A549 (cell line): ENCODE data around the gene EXPH5. TPM values are rescaled to one million over a fixed set of nuclear protein-coding genes. Genes with fewer than 3 reads are reported as not detected.

Experiments
- ATAC-seq, 2 experiments: fragments of 200-7000 bp in 1 of 2; fragments of >200 bp in 1 of 2; cut with Nextera tagmentation in 1 of 2; cut with Tn5 transposase in 1 of 2; 3 replicates each; pipeline versions ENCODE4 v1.8.0 to v1.9.1; 2018 to 2020; ENCODE audit warnings: mild to moderate bottlenecking in 1 of 2, moderate library complexity in 1 of 2
- CTCF ChIA-PET: fragments of 300-600 bp; sonication (Branson Sonifier 250); formaldehyde crosslinking; extraction: SDS; loops from one replicate; lab custom pipeline; 2021; ENCODE audit warnings: antibody characterized with exemption, inconsistent platforms; lab: Yijun Ruan, JAX
- POLR2A ChIA-PET: fragments of 350-600 bp; formaldehyde crosslinking; extraction: SDS; loops from one replicate; lab custom pipeline; 2021; ENCODE audit warnings: antibody characterized with exemption, inconsistent platforms; lab: Yijun Ruan, JAX
- DNase-seq, 2 experiments: peaks; one replicate each; pipeline versions ENCODE4 v3.0.0 to v3.0.0-alpha.2; 2011 to 2016; ENCODE audit warnings: low read depth in 1 of 2, low spot score in 1 of 2
- FAIRE-seq: peaks from 2 replicates; lab custom pipeline; 2011; peaks lifted over from hg19 to GRCh38; lab: Jason Lieb, UNC
- H3K27ac ChIP-seq, 2 experiments: fragments of >200 bp; sonication (Bioruptor Twin); formaldehyde crosslinking; 3 replicates each; pipeline ENCODE4 v1.5.1; 2016 to 2017
- H3K4me1 ChIP-seq: fragments of >200 bp; sonication (Bioruptor Twin); formaldehyde crosslinking; 3 replicates; pipeline ENCODE4 v1.6.1; 2016
- H3K4me2 ChIP-seq: fragments of >200 bp; sonication (Bioruptor Twin); formaldehyde crosslinking; 3 replicates; pipeline ENCODE4 v1.6.1; 2016
- H3K4me3 ChIP-seq: fragments of >200 bp; sonication (Bioruptor Twin); formaldehyde crosslinking; 3 replicates; pipeline ENCODE4 v1.5.1; 2016
- H3K9me3 ChIP-seq: fragments of >200 bp; sonication (Bioruptor Twin); formaldehyde crosslinking; 3 replicates; pipeline ENCODE4 v1.6.1; 2016
- BHLHE40 ChIP-seq: IDR thresholded peaks from 2 replicates; pipeline ENCODE4 v1.6.1; 2012; ENCODE audit warnings: low read depth, low read length, inconsistent platforms
- CTCF ChIP-seq: fragments of >200 bp; sonication (Bioruptor Twin); formaldehyde crosslinking; IDR thresholded peaks from 3 replicates; pipeline ENCODE4 v1.5.1; 2016
- EHMT2 ChIP-seq: fragments of 200-600 bp; sonication (generic); IDR thresholded peaks from 2 replicates; pipeline ENCODE4 v1.6.1; 2016; ENCODE audit warnings: antibody characterized with exemption, low read depth, mild to moderate bottlenecking, moderate library complexity
- EP300 ChIP-seq, 2 experiments: fragments of >200 bp; sonication (Bioruptor Twin); formaldehyde crosslinking; IDR thresholded peaks; 2 replicates in 1 of 2; 3 replicates in 1 of 2; pipeline ENCODE4 v1.6.1; 2016 to 2017
- FOSB ChIP-seq: fragments of 250-450 bp; sonication (Bioruptor Pico); IDR thresholded peaks from 2 replicates; pipeline ENCODE4 v1.5.0; 2020; ENCODE audit warnings: mild to moderate bottlenecking, moderate library complexity
- FOXS1 ChIP-seq: fragments of 250-450 bp; sonication (Bioruptor Pico); IDR thresholded peaks from 2 replicates; pipeline ENCODE4 v1.5.0; 2020; ENCODE audit warnings: mild to moderate bottlenecking, moderate library complexity
- HOXB13 ChIP-seq: fragments of 250-450 bp; sonication (Bioruptor Pico); IDR thresholded peaks from 2 replicates; pipeline ENCODE4 v1.5.0; 2020; ENCODE audit warnings: low read depth, mild to moderate bottlenecking, moderate library complexity
- HOXB5 ChIP-seq: fragments of 250-450 bp; sonication (Bioruptor Pico); IDR thresholded peaks from 2 replicates; pipeline ENCODE4 v1.5.0; 2020; ENCODE audit warnings: mild to moderate bottlenecking, moderate library complexity
- JUNB ChIP-seq: fragments of >200 bp; sonication (Bioruptor Twin); formaldehyde crosslinking; IDR thresholded peaks from 2 replicates; pipeline ENCODE4 v1.6.1; 2016
- KDM5A ChIP-seq: fragments of 200-600 bp; sonication (generic); IDR thresholded peaks from 2 replicates; pipeline ENCODE4 v1.6.1; 2016; ENCODE audit warnings: antibody characterized with exemption, mild to moderate bottlenecking
- MAFK ChIP-seq: fragments of 450-650 bp; IDR thresholded peaks from 2 replicates; pipeline ENCODE4 v1.6.1; 2014; ENCODE audit not compliant: partially characterized antibody
- MYC ChIP-seq: IDR thresholded peaks from 2 replicates; pipeline ENCODE4 v1.6.1; 2012; ENCODE audit warnings: mild to moderate bottlenecking, inconsistent platforms, low read length, improper control_type of control experiment, borderline replicate concordance
- NFE2L2 ChIP-seq: fragments of 150-350 bp; conservative IDR thresholded peaks from 2 replicates; pipeline ENCODE4 v1.6.1; 2014; ENCODE audit warnings: low read length
- NPAS2 ChIP-seq: fragments of 250-450 bp; sonication (Bioruptor Pico); IDR thresholded peaks from 2 replicates; pipeline ENCODE4 v1.8.0; 2022; ENCODE audit warnings: mild to moderate bottlenecking, moderate library complexity, borderline replicate concordance
- NR3C1 ChIP-seq: fragments of >200 bp; sonication (Bioruptor Twin); formaldehyde crosslinking; IDR thresholded peaks from 3 replicates; pipeline ENCODE4 v1.6.1; 2017
- PHF8 ChIP-seq: fragments of 200-600 bp; sonication (generic); IDR thresholded peaks from 2 replicates; pipeline ENCODE4 v1.6.1; 2016; ENCODE audit warnings: low read depth, mild to moderate bottlenecking, antibody characterized with exemption, moderate library complexity, borderline replicate concordance
- POLR2A ChIP-seq: IDR thresholded peaks from 2 replicates; pipeline ENCODE4 v1.6.1; 2012; ENCODE audit warnings: mild to moderate bottlenecking, low read length
- POLR2AphosphoS2 ChIP-seq: conservative IDR thresholded peaks from 2 replicates; pipeline ENCODE4 v1.6.1; 2012; ENCODE audit warnings: low read length, improper control_type of control experiment, inconsistent platforms
- RCOR1 ChIP-seq: fragments of 150-350 bp; IDR thresholded peaks from 2 replicates; pipeline ENCODE4 v1.6.1; 2014; ENCODE audit warnings: antibody characterized with exemption, low read length, low read depth
- SMC3 ChIP-seq: fragments of >200 bp; sonication (Bioruptor Twin); formaldehyde crosslinking; IDR thresholded peaks from 3 replicates; pipeline ENCODE4 v1.6.1; 2018; ENCODE audit warnings: inconsistent platforms
- ZSCAN20 ChIP-seq: fragments of 250-450 bp; sonication (Bioruptor Pico); IDR thresholded peaks from 2 replicates; pipeline ENCODE4 v1.8.0; 2022; ENCODE audit warnings: mild to moderate bottlenecking, moderate library complexity
- WGBS: methylation state at CpG from one replicate; pipeline ENCODE4 v1.1.6; 2017; ENCODE audit errors: missing lambda C conversion rate; 5-methylcytosine and 5-hydroxymethylcytosine counted together
- polyA plus RNA-seq, 4 experiments: library from polyadenylated mRNA; depleted of rRNA in 3 of 4; stranded (reverse); fragments of >200 nt; fragmentation: RNase III in 1 of 4; extraction: RNeasy Plus Mini Kit Qiagen cat#74134 plus additional on column Dnase treatment in 1 of 4; gene quantifications; 2 replicates in 3 of 4; 3 replicates in 1 of 4; pipeline ENCODE4 v1.2.3, GENCODE V29; 2011 to 2017
- TF ChIP-seq, protein P1 (sequence below): IDR thresholded peaks from 2 replicates; pipeline ENCODE4 v1.6.1; 2012
- TF ChIP-seq, protein P2 (sequence below): fragments of 250-450 bp; sonication (Bioruptor Pico); IDR thresholded peaks from 2 replicates; pipeline ENCODE4 v1.5.0; 2021; ENCODE audit warnings: mild to moderate bottlenecking, moderate library complexity, borderline replicate concordance
- TF ChIP-seq, protein P3 (sequence below): fragments of 250-450 bp; sonication (Bioruptor Pico); IDR thresholded peaks from 2 replicates; pipeline ENCODE4 v1.5.0; 2020; ENCODE audit warnings: low read depth, mild to moderate bottlenecking, moderate library complexity
- TF ChIP-seq, protein P4 (sequence below): IDR thresholded peaks from 2 replicates; pipeline ENCODE4 v1.6.1; 2012
- TF ChIP-seq, protein P5 (sequence below): fragments of 200-600 bp; sonication (generic); IDR thresholded peaks from 2 replicates; pipeline ENCODE4 v1.6.1; 2016; ENCODE audit warnings: antibody characterized with exemption, mild to moderate bottlenecking, moderate library complexity

Gene EXPH5
- polyA plus RNA-seq, 2 of the 4 experiments (the other 2 are of a cell fraction) = 0.01 to 0.37 TPM

- no peaks in the 10 kb centered on the region for H3K4me1 ChIP-seq
- ChIA-PET CTCF (no interaction called here), POLR2A (no interaction called here)
- no peak overlapping the region for H3K27ac ChIP-seq
- DNase-seq = no peak
- FAIRE-seq = no peak
- no peak overlapping the region for H3K4me3 ChIP-seq
- no peaks in the 10 kb centered on the region for H3K9me3 ChIP-seq
- ATAC-seq = no peak
- 86% methylated on average over 1 of the region's 1 CpG for WGBS
- H3K4me2 ChIP-seq = no peak overlapping the region
- TF ChIP-seq, protein P1, sequence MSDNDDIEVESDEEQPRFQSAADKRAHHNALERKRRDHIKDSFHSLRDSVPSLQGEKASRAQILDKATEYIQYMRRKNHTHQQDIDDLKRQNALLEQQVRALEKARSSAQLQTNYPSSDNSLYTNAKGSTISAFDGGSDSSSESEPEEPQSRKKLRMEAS = no peak
- TF ChIP-seq JUNB = no peak
- no peak for TF ChIP-seq POLR2A
- no peak for TF ChIP-seq NPAS2
- no peak for TF ChIP-seq MAFK
- TF ChIP-seq MYC = no peak
- no peak for TF ChIP-seq EP300 (IDR thresholded peaks at IDR 0.05)
- TF ChIP-seq NR3C1 = no peak
- TF ChIP-seq POLR2AphosphoS2 = no peak
- no peak for TF ChIP-seq FOSB
- no peak for TF ChIP-seq BHLHE40
- TF ChIP-seq FOXS1 (CRISPR knock-in tag) = no peak
- TF ChIP-seq HOXB13 (CRISPR knock-in tag) = no peak
- TF ChIP-seq, protein P2, sequence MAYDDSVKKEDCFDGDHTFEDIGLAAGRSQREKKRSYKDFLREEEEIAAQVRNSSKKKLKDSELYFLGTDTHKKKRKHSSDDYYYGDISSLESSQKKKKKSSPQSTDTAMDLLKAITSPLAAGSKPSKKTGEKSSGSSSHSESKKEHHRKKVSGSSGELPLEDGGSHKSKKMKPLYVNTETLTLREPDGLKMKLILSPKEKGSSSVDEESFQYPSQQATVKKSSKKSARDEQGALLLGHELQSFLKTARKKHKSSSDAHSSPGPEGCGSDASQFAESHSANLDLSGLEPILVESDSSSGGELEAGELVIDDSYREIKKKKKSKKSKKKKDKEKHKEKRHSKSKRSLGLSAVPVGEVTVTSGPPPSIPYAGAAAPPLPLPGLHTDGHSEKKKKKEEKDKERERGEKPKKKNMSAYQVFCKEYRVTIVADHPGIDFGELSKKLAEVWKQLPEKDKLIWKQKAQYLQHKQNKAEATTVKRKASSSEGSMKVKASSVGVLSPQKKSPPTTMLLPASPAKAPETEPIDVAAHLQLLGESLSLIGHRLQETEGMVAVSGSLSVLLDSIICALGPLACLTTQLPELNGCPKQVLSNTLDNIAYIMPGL = no peak
- TF ChIP-seq HOXB5 (CRISPR knock-in tag) = no peak
- TF ChIP-seq SMC3 = no peak
- no peak for TF ChIP-seq CTCF
- TF ChIP-seq, all 56 proteins: peak for 0
These were observed 68.4 kb downstream of the EXPH5 start for GRCh38 chr11:108525161-108525560.

GRCh38 chr11:108524422-108524821 is 69.1 kb downstream of the EXPH5 start:
- CTCF ChIA-PET = no interaction called here
- no peaks in the 10 kb centered on the region for H3K9me3 ChIP-seq
- no peak for DNase-seq
- no peaks in the 10 kb centered on the region for H3K4me1 ChIP-seq
- H3K4me3 ChIP-seq = no peak overlapping the region
- FAIRE-seq = no peak
- H3K4me2 ChIP-seq = no peak overlapping the region
- no peak for ATAC-seq
- H3K27ac ChIP-seq = no peak overlapping the region
- TF ChIP-seq, protein P3, sequence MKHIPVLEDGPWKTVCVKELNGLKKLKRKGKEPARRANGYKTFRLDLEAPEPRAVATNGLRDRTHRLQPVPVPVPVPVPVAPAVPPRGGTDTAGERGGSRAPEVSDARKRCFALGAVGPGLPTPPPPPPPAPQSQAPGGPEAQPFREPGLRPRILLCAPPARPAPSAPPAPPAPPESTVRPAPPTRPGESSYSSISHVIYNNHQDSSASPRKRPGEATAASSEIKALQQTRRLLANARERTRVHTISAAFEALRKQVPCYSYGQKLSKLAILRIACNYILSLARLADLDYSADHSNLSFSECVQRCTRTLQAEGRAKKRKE (CRISPR knock-in tag) = no peak
- TF ChIP-seq KDM5A (no peak), EHMT2 (no peak), RCOR1 (no peak), POLR2AphosphoS2 (no peak), NFE2L2 (no peak), ZSCAN20 (no peak), PHF8 (no peak)
- TF ChIP-seq, protein P4, sequence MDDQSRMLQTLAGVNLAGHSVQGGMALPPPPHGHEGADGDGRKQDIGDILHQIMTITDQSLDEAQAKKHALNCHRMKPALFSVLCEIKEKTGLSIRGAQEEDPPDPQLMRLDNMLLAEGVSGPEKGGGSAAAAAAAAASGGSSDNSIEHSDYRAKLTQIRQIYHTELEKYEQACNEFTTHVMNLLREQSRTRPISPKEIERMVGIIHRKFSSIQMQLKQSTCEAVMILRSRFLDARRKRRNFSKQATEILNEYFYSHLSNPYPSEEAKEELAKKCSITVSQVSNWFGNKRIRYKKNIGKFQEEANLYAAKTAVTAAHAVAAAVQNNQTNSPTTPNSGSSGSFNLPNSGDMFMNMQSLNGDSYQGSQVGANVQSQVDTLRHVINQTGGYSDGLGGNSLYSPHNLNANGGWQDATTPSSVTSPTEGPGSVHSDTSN = no peak
- TF ChIP-seq, protein P1 = no peak
- TF ChIP-seq, protein P5, sequence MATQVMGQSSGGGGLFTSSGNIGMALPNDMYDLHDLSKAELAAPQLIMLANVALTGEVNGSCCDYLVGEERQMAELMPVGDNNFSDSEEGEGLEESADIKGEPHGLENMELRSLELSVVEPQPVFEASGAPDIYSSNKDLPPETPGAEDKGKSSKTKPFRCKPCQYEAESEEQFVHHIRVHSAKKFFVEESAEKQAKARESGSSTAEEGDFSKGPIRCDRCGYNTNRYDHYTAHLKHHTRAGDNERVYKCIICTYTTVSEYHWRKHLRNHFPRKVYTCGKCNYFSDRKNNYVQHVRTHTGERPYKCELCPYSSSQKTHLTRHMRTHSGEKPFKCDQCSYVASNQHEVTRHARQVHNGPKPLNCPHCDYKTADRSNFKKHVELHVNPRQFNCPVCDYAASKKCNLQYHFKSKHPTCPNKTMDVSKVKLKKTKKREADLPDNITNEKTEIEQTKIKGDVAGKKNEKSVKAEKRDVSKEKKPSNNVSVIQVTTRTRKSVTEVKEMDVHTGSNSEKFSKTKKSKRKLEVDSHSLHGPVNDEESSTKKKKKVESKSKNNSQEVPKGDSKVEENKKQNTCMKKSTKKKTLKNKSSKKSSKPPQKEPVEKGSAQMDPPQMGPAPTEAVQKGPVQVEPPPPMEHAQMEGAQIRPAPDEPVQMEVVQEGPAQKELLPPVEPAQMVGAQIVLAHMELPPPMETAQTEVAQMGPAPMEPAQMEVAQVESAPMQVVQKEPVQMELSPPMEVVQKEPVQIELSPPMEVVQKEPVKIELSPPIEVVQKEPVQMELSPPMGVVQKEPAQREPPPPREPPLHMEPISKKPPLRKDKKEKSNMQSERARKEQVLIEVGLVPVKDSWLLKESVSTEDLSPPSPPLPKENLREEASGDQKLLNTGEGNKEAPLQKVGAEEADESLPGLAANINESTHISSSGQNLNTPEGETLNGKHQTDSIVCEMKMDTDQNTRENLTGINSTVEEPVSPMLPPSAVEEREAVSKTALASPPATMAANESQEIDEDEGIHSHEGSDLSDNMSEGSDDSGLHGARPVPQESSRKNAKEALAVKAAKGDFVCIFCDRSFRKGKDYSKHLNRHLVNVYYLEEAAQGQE = no peak
- POLR2A ChIA-PET = no interaction called here
